Mesenchymal stem cell (in vitro differentiated cells and primary cell): Measurements from ENCODE around the gene LPCAT3.

Experiments
- DNase-seq: peaks from one replicate; pipeline ENCODE4 v3.0.0-alpha.2; 2013
- H2AFZ ChIP-seq: one replicate; pipeline ENCODE4 v1.6.1; 2013; ENCODE audit warnings: low read depth, mild to moderate bottlenecking, control low read depth, inconsistent platforms, low read length, moderate library complexity
- H2AK5ac ChIP-seq: 2 replicates; pipeline ENCODE4 v1.6.1; 2013; ENCODE audit warnings: low read length, moderate library complexity, mild to moderate bottlenecking, inconsistent platforms; ENCODE audit not compliant: severe bottlenecking
- H2BK120ac ChIP-seq: one replicate; pipeline ENCODE4 v1.6.1; 2013; ENCODE audit warnings: low read depth, mild to moderate bottlenecking, inconsistent platforms, low read length, moderate library complexity
- H2BK12ac ChIP-seq, 2 experiments: one replicate each; pipeline ENCODE4 v1.6.1; 2013; ENCODE audit warnings: inconsistent platforms in 2 of 2, low read length in 2 of 2, mild to moderate bottlenecking in 2 of 2, moderate library complexity in 2 of 2, control low read depth in 1 of 2
- H2BK15ac ChIP-seq: one replicate; pipeline ENCODE4 v1.6.1; 2013; ENCODE audit warnings: mild to moderate bottlenecking, low read depth, inconsistent platforms; ENCODE audit not compliant: poor library complexity, severe bottlenecking
- H2BK5ac ChIP-seq: 2 replicates; pipeline ENCODE4 v1.6.1; 2013; ENCODE audit warnings: low read depth, mild to moderate bottlenecking, low read length, control low read depth, inconsistent platforms; ENCODE audit not compliant: poor library complexity, severe bottlenecking
- H3K14ac ChIP-seq, 2 experiments: one replicate each; pipeline ENCODE4 v1.6.1; 2013; ENCODE audit warnings: inconsistent platforms in 2 of 2, low read length in 2 of 2, control low read depth in 1 of 2, mild to moderate bottlenecking in 1 of 2, moderate library complexity in 1 of 2
- H3K18ac ChIP-seq, 2 experiments: one replicate each; pipeline ENCODE4 v1.6.1; 2013; ENCODE audit warnings: inconsistent platforms in 2 of 2, low read length in 2 of 2, control low read depth in 1 of 2, low read depth in 1 of 2, mild to moderate bottlenecking in 1 of 2
- H3K23ac ChIP-seq, 2 experiments: one replicate each; pipeline ENCODE4 v1.6.1; 2013; ENCODE audit warnings: inconsistent platforms in 2 of 2, low read length in 2 of 2, mild to moderate bottlenecking in 2 of 2, moderate library complexity in 2 of 2, control low read depth in 1 of 2
- H3K27ac ChIP-seq: 2 replicates; pipeline ENCODE4 v1.5.1; 2013; ENCODE audit warnings: mild to moderate bottlenecking, moderate library complexity, low read length, control low read depth, inconsistent platforms; ENCODE audit not compliant: poor library complexity, severe bottlenecking
- H3K27me3 ChIP-seq, 2 experiments: 2 replicates each; pipeline versions ENCODE4 v1.6.1 to v1.7.0; 2013; ENCODE audit warnings: low read length in 2 of 2, mild to moderate bottlenecking in 2 of 2, moderate library complexity in 2 of 2, control low read depth in 1 of 2, inconsistent platforms in 1 of 2; ENCODE audit not compliant: control insufficient read depth in 1 of 2, insufficient read depth in 1 of 2
- H3K36me3 ChIP-seq, 2 experiments: 2 replicates each; pipeline versions ENCODE4 v1.6.1 to v1.7.0; 2013; ENCODE audit warnings: low read length in 2 of 2, control low read depth in 1 of 2, inconsistent platforms in 1 of 2, low read depth in 1 of 2, mild to moderate bottlenecking in 1 of 2; ENCODE audit not compliant: insufficient read depth in 2 of 2, control insufficient read depth in 1 of 2
- H3K4ac ChIP-seq, 2 experiments: one replicate each; pipeline ENCODE4 v1.6.1; 2013; ENCODE audit warnings: inconsistent platforms in 2 of 2, low read length in 2 of 2, mild to moderate bottlenecking in 2 of 2, moderate library complexity in 2 of 2, control low read depth in 1 of 2, low read depth in 1 of 2
- H3K4me1 ChIP-seq: 2 replicates; pipeline ENCODE4 v1.6.1; 2013; ENCODE audit warnings: low read depth, low read length, control low read depth; ENCODE audit not compliant: control insufficient read depth, insufficient read depth
- H3K4me2 ChIP-seq: 2 replicates; pipeline ENCODE4 v1.6.1; 2013; ENCODE audit warnings: low read length, mild to moderate bottlenecking, inconsistent platforms; ENCODE audit not compliant: poor library complexity, severe bottlenecking
- H3K4me3 ChIP-seq, 2 experiments: 2 replicates each; pipeline versions ENCODE4 v1.5.1 to v1.7.0; 2013; ENCODE audit warnings: low read length in 2 of 2, mild to moderate bottlenecking in 2 of 2, control low read depth in 1 of 2, low read depth in 1 of 2; ENCODE audit not compliant: insufficient read depth in 1 of 2
- H3K79me1 ChIP-seq: replicated peaks from 2 replicates; pipeline ENCODE4 v1.6.1; 2013; ENCODE audit warnings: mild to moderate bottlenecking, control low read depth, low read length, inconsistent platforms; ENCODE audit not compliant: poor library complexity, severe bottlenecking
- H3K9ac ChIP-seq: 2 replicates; pipeline ENCODE4 v1.7.0; 2013; ENCODE audit warnings: mild to moderate bottlenecking, low read length, moderate library complexity
- H3K9me3 ChIP-seq: 2 replicates; pipeline ENCODE4 v1.7.0; 2013; ENCODE audit warnings: mild to moderate bottlenecking, low read length; ENCODE audit not compliant: control insufficient read depth
- H4K8ac ChIP-seq: one replicate; pipeline ENCODE4 v1.6.1; 2013; ENCODE audit warnings: inconsistent platforms, mild to moderate bottlenecking, low read length, moderate library complexity
- H4K91ac ChIP-seq: one replicate; pipeline ENCODE4 v1.6.1; 2013; ENCODE audit warnings: mild to moderate bottlenecking, low read length, inconsistent platforms
- WGBS: methylation state at CpG from one replicate; pipeline ENCODE4 v1.1.7; 2013; ENCODE audit warnings: mixed read lengths; 5-methylcytosine and 5-hydroxymethylcytosine counted together

LPCAT3 gene

GRCh38 chr12:7034464-7034863, 16.2 kb upstream of the LPCAT3 start:
- no peak overlapping the region for H3K18ac ChIP-seq
- H2BK12ac ChIP-seq, result no peak overlapping the region
- H3K4me3 ChIP-seq, result no peak overlapping the region
- no peaks in the 10 kb centered on the region for H3K4me1 ChIP-seq
- no peak overlapping the region for H4K91ac ChIP-seq
- H3K4me2 ChIP-seq, result no peak overlapping the region
- H3K27ac ChIP-seq, result no peak overlapping the region
- 100% methylated on average over 1 of the region's 1 CpG for WGBS
- no peak overlapping the region for H2AFZ ChIP-seq
- no peaks in the 10 kb centered on the region for H3K79me1 ChIP-seq
- H3K27me3 ChIP-seq, result peaks cover 2 to 12% of the 10 kb centered on the region in 2 experiments
- no peak overlapping the region for H3K4ac ChIP-seq
- no peak overlapping the region for H2BK5ac ChIP-seq
- no peak overlapping the region for H2BK15ac ChIP-seq
- no peak overlapping the region for H4K8ac ChIP-seq
- no peaks in the 10 kb centered on the region for H3K9me3 ChIP-seq
- no peak for DNase-seq
- H2BK120ac ChIP-seq, result no peak overlapping the region
- H2AK5ac ChIP-seq, result no peak overlapping the region
- H3K36me3 ChIP-seq, result no peaks in the 10 kb centered on the region
- no peak overlapping the region for H3K23ac ChIP-seq
- H3K9ac ChIP-seq, result no peak overlapping the region
- no peak overlapping the region for H3K14ac ChIP-seq

GRCh38 chr12:7032990-7033389, 14.7 kb upstream of the LPCAT3 start:
- H3K4ac ChIP-seq, result no peak overlapping the region
- H2BK12ac ChIP-seq, result no peak overlapping the region
- no peak overlapping the region for H3K27ac ChIP-seq
- no peaks in the 10 kb centered on the region for H3K9me3 ChIP-seq
- no peak overlapping the region for H4K91ac ChIP-seq
- no peaks in the 10 kb centered on the region for H3K4me1 ChIP-seq
- H3K4me3 ChIP-seq, result no peak overlapping the region
- no peak overlapping the region for H2BK5ac ChIP-seq
- H3K79me1 ChIP-seq, result no peaks in the 10 kb centered on the region
- H2AFZ ChIP-seq, result no peak overlapping the region
- DNase-seq, result no peak
- no peak overlapping the region for H3K9ac ChIP-seq
- no peak overlapping the region for H3K23ac ChIP-seq
- H2BK120ac ChIP-seq, result no peak overlapping the region
- 70% methylated on average over 2 of the region's 2 CpGs for WGBS
- no peak overlapping the region for H2BK15ac ChIP-seq
- no peaks in the 10 kb centered on the region for H3K36me3 ChIP-seq
- no peak overlapping the region for H3K18ac ChIP-seq
- peaks cover 2 to 12% of the 10 kb centered on the region in 2 experiments for H3K27me3 ChIP-seq
- H3K4me2 ChIP-seq, result no peak overlapping the region
- no peak overlapping the region for H2AK5ac ChIP-seq
- H4K8ac ChIP-seq, result no peak overlapping the region
- no peak overlapping the region for H3K14ac ChIP-seq

GRCh38 chr12:7031306-7031705, 13.0 kb upstream of the LPCAT3 start:
- Histone ChIP-seq H3K4me1 (no peaks in the 10 kb centered on the region), H3K4me3 (no peak overlapping the region), H3K4ac (no peak overlapping the region), H2BK5ac (no peak overlapping the region), H3K18ac (peak overlapping the region in 1 of 2 experiments; percentile 5), H2AK5ac (no peak overlapping the region), H3K9me3 (no peaks in the 10 kb centered on the region), H3K27me3 (peaks cover 2 to 12% of the 10 kb centered on the region in 2 experiments), H3K36me3 (no peaks in the 10 kb centered on the region), H4K8ac (no peak overlapping the region), H2BK12ac (no peak overlapping the region), H3K79me1 (no peaks in the 10 kb centered on the region), H3K9ac (no peak overlapping the region), H3K27ac (no peak overlapping the region), H2AFZ (no peak overlapping the region), H3K14ac (no peak overlapping the region), H2BK15ac (no peak overlapping the region), H2BK120ac (no peak overlapping the region), H3K23ac (no peak overlapping the region), H4K91ac (no peak overlapping the region), H3K4me2 (no peak overlapping the region)
- 82% methylated on average over 6 of the region's 6 CpGs for WGBS
- no peak for DNase-seq

GRCh38 chr12:7026854-7027253, 8.6 kb upstream of the LPCAT3 start:
- Histone ChIP-seq H3K27me3 (no peaks in the 10 kb centered on the region), H3K4me1 (no peaks in the 10 kb centered on the region), H3K36me3 (no peaks in the 10 kb centered on the region), H2BK15ac (no peak overlapping the region), H3K23ac (no peak overlapping the region), H3K27ac (no peak overlapping the region), H3K9ac (no peak overlapping the region), H3K4ac (no peak overlapping the region), H4K8ac (no peak overlapping the region), H2BK12ac (no peak overlapping the region), H4K91ac (no peak overlapping the region), H3K18ac (no peak overlapping the region), H3K9me3 (no peaks in the 10 kb centered on the region), H3K4me2 (no peak overlapping the region), H2AK5ac (no peak overlapping the region), H2BK120ac (no peak overlapping the region), H2BK5ac (no peak overlapping the region), H2AFZ (no peak overlapping the region), H3K79me1 (no peaks in the 10 kb centered on the region), H3K4me3 (no peak overlapping the region), H3K14ac (no peak overlapping the region)
- DNase-seq, result no peak
- WGBS, result 80% methylated on average over 1 of the region's 1 CpG
